ENCODE data around the gene BRPF3. TPM values are rescaled to one million over a fixed set of nuclear protein-coding genes. Genes with fewer than 3 reads are reported as not detected.
A peak's percentile ranks its signal among the peaks of the same experiment; 100 is the strongest.

Gene BRPF3
- polyA plus RNA-seq, 3 donors = 1.1 to 9.2 (median 1.3) TPM

DNA sequence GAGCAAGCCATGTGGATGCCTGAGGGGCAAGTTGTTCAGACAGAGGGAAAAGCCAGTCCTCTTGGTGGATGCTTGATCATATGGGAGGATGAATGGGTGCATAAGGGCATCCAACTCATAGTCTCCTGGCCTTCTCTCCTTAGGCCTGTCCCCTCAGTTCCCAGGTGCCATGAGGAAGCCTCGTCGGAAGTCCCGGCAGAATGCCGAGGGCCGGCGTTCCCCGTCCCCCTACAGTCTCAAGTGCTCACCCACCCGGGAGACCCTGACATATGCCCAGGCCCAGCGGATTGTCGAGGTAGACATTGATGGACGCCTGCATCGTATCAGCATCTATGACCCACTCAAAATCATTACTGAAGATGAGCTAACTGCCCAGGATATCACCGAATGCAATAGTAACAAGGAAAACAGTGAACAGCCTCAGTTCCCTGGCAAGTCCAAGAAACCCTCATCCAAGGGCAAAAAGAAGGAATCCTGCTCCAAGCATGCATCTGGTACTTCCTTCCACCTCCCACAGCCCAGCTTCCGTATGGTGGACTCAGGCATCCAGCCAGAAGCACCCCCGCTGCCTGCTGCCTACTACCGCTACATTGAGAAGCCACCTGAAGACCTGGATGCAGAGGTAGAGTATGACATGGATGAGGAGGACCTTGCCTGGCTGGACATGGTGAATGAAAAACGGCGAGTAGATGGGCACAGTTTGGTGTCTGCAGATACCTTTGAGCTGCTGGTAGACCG lies 3.8 kb downstream of the BRPF3 start:
- WGBS (ENCODE audit: insufficient coverage) = over 99% methylated on average over 18 of the region's 19 CpGs
- Histone ChIP-seq H2AFZ (ENCODE audit: insufficient read depth, low read depth, low read length, poor library complexity, severe bottlenecking) (no peak overlapping the region), H3K27me3 (ENCODE audit: control insufficient read depth in 2 of 2, insufficient read depth in 2 of 2, low read length in 2 of 2) (no peaks in the 10 kb centered on the region), H3K27ac (ENCODE audit: low read depth in 1 of 2, low read length in 2 of 2) (no peak overlapping the region), H4K20me1 (ENCODE audit: insufficient read depth, low read length) (peaks cover 44% of the 10 kb centered on the region), H3K79me2 (ENCODE audit: insufficient read depth, low read length) (peaks cover 41% of the 10 kb centered on the region), H3K36me3 (replicated peaks in 1 of 2; ENCODE audit: control insufficient read depth in 1 of 2, insufficient read depth in 2 of 2, low read length in 2 of 2) (peaks cover 12 to 52% of the 10 kb centered on the region in 2 donors), H3K4me3 (replicated peaks in 1 of 3; ENCODE audit: low read depth in 2 of 3, low read length in 3 of 3) (no peak overlapping the region), H3K9me3 (replicated peaks in 1 of 2; ENCODE audit: control insufficient read depth in 1 of 2, insufficient read depth in 1 of 2, low read length in 2 of 2) (no peaks in the 10 kb centered on the region), H3K4me1 (ENCODE audit: control insufficient read depth in 1 of 2, insufficient read depth in 2 of 2, low read length in 2 of 2) (peaks cover 27 to 41% of the 10 kb centered on the region in 2 donors), H3K4me2 (replicated peaks; ENCODE audit: extremely low read depth, low read length, poor library complexity, severe bottlenecking) (no peak overlapping the region), H3K9ac (ENCODE audit: insufficient read depth, low read length, poor library complexity, severe bottlenecking) (no peak overlapping the region)
- peaks cover 0 to 5% (median 3%) of the 10 kb centered on the region in 7 donors for H3K9me3 Mint-ChIP-seq
- peaks cover 29 to 48% of the 10 kb centered on the region in 2 donors for H3K36me3 Mint-ChIP-seq
- no peak overlapping the region for H3K4me3 Mint-ChIP-seq
- peaks cover 47% of the 10 kb centered on the region for H3K4me1 Mint-ChIP-seq
- no peak for TF ChIP-seq CTCF (IDR thresholded peaks at IDR 0.05)
- no peak for DNase-seq
- H3K27ac Mint-ChIP-seq = no peak overlapping the region
- intact Hi-C loops (cut with micrococcal nuclease) = no loop called here
- peaks cover 0 to 5% (median 2%) of the 10 kb centered on the region in 3 donors for H3K27me3 Mint-ChIP-seq (ENCODE audit: low read depth in 3 of 3)

DNA sequence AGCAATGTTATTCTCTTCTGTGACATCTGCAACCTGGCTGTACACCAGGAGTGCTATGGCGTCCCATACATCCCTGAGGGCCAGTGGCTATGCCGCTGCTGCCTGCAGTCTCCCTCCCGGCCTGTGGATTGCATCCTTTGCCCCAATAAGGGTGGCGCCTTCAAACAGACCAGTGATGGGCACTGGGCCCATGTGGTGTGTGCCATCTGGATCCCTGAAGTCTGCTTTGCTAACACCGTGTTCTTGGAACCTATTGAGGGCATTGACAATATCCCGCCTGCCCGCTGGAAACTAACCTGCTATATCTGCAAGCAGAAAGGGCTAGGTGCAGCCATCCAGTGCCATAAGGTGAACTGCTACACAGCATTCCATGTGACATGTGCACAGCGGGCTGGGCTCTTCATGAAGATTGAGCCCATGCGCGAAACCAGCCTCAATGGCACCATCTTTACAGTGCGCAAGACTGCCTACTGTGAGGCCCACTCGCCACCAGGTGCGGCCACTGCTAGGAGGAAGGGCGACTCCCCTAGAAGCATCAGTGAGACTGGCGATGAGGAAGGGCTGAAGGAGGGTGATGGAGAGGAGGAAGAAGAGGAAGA lies 4.6 kb downstream of the BRPF3 start:
- H3K4me2 ChIP-seq (replicated peaks; ENCODE audit: extremely low read depth, low read length, poor library complexity, severe bottlenecking) = no peak overlapping the region
- WGBS (ENCODE audit: insufficient coverage) = 92% methylated on average over 12 of the region's 15 CpGs
- H3K9ac ChIP-seq (ENCODE audit: insufficient read depth, low read length, poor library complexity, severe bottlenecking) = no peak overlapping the region
- H3K79me2 ChIP-seq (ENCODE audit: insufficient read depth, low read length) = peaks cover 41% of the 10 kb centered on the region
- H2AFZ ChIP-seq (ENCODE audit: insufficient read depth, low read depth, low read length, poor library complexity, severe bottlenecking) = no peak overlapping the region
- H3K27me3 Mint-ChIP-seq (ENCODE audit: low read depth in 3 of 3) = peaks cover 0 to 2% (median 0%) of the 10 kb centered on the region in 3 donors
- peak overlapping the region in 1 of 2 donors; percentile 3 for H3K27ac ChIP-seq (ENCODE audit: low read depth in 1 of 2, low read length in 2 of 2)
- H3K4me1 ChIP-seq (ENCODE audit: control insufficient read depth in 1 of 2, insufficient read depth in 2 of 2, low read length in 2 of 2) = peaks cover 22 to 36% of the 10 kb centered on the region in 2 donors
- no peaks in the 10 kb centered on the region for H3K27me3 ChIP-seq (ENCODE audit: control insufficient read depth in 2 of 2, insufficient read depth in 2 of 2, low read length in 2 of 2)
- H3K36me3 Mint-ChIP-seq = peaks cover 37 to 56% of the 10 kb centered on the region in 2 donors
- H3K4me3 Mint-ChIP-seq = no peak overlapping the region
- H3K9me3 ChIP-seq (replicated peaks in 1 of 2; ENCODE audit: control insufficient read depth in 1 of 2, insufficient read depth in 1 of 2, low read length in 2 of 2) = no peaks in the 10 kb centered on the region
- H4K20me1 ChIP-seq (ENCODE audit: insufficient read depth, low read length) = peaks cover 46% of the 10 kb centered on the region
- peaks cover 0 to 5% (median 3%) of the 10 kb centered on the region in 7 donors for H3K9me3 Mint-ChIP-seq
- DNase-seq = no peak
- peaks cover 12 to 60% of the 10 kb centered on the region in 2 donors for H3K36me3 ChIP-seq (replicated peaks in 1 of 2; ENCODE audit: control insufficient read depth in 1 of 2, insufficient read depth in 2 of 2, low read length in 2 of 2)
- H3K27ac Mint-ChIP-seq = peak overlapping the region in 2 of 7 donors; percentile 15 to 73
- no peak overlapping the region for H3K4me3 ChIP-seq (replicated peaks in 1 of 3; ENCODE audit: low read depth in 2 of 3, low read length in 3 of 3)
- intact Hi-C loops (cut with micrococcal nuclease) = no loop called here
- no peak for TF ChIP-seq CTCF (IDR thresholded peaks at IDR 0.05)
- H3K4me1 Mint-ChIP-seq = peaks cover 42% of the 10 kb centered on the region

Data from CD14-positive monocyte (primary cell).